22Rv1 (cell line): Measurements from ENCODE around the gene FTL.

Experiments used
- CTCF ChIP-seq: fragments of 450-650 bp; IDR thresholded peaks from 2 replicates; pipeline ENCODE4 v1.5.1; 2017; ENCODE audit warnings: mild to moderate bottlenecking
- ZFX ChIP-seq: fragments of 450-650 bp; IDR thresholded peaks from 2 replicates; pipeline ENCODE4 v1.6.1; 2017; ENCODE audit warnings: antibody characterized with exemption, borderline replicate concordance

- TF ChIP-seq CTCF (no peak), ZFX (no peak)
Measured at GRCh38 chr19:48920949-48921348, 44.2 kb upstream of the FTL start.
